ENCODE data around the gene P3H2.
"Not testable (repeated sequence)": the region's sequence is repeated elsewhere in the genome, so short reads cannot be mapped to it uniquely, and the experiment has no call there.

The P3H2 gene

GRCh38 chr3:190083635-190084034 lies 37.1 kb downstream of the P3H2 start:
- no peak for DNase-seq (ENCODE audit: low spot score)

GRCh38 chr3:190081389-190081788 lies 39.3 kb downstream of the P3H2 start:
- DNase-seq (ENCODE audit: low spot score), result no peak

GRCh38 chr3:190079173-190079572 lies 41.5 kb downstream of the P3H2 start:
- not testable (repeated sequence) for DNase-seq (ENCODE audit: low spot score)

GRCh38 chr3:190077395-190078045 lies 43.2 kb downstream of the P3H2 start:
- DNase-seq (ENCODE audit: low spot score), result no peak

- no peak for DNase-seq (ENCODE audit: low spot score)
Observed at GRCh38 chr3:190076601-190077394, 43.9 kb downstream of the P3H2 start.

GRCh38 chr3:190076136-190076535 lies 44.6 kb downstream of the P3H2 start:
- no peak for DNase-seq (ENCODE audit: low spot score)

- DNase-seq (ENCODE audit: low spot score), result no peak
Observed at GRCh38 chr3:190074817-190075216, 45.9 kb downstream of the P3H2 start.

GRCh38 chr3:190073264-190074008 lies 47.3 kb downstream of the P3H2 start:
- DNase-seq (ENCODE audit: low spot score), result no peak

- DNase-seq (ENCODE audit: low spot score), result no peak
Observed at GRCh38 chr3:190072856-190073255, 47.8 kb downstream of the P3H2 start.

- not testable (repeated sequence) for DNase-seq (ENCODE audit: low spot score)
Observed at GRCh38 chr3:190071921-190072320, 48.8 kb downstream of the P3H2 start.

GRCh38 chr3:190070622-190071347 lies 49.9 kb downstream of the P3H2 start:
- no peak for DNase-seq (ENCODE audit: low spot score)

GRCh38 chr3:190065204-190065603 lies 55.5 kb downstream of the P3H2 start:
- DNase-seq (ENCODE audit: low spot score), result no peak

- no peak for DNase-seq (ENCODE audit: low spot score)
Observed at GRCh38 chr3:190064659-190065058, 56.0 kb downstream of the P3H2 start.

GRCh38 chr3:190064112-190064511 lies 56.6 kb downstream of the P3H2 start:
- no peak for DNase-seq (ENCODE audit: low spot score)

- DNase-seq (ENCODE audit: low spot score), result no peak
Observed at GRCh38 chr3:190063490-190063889, 57.2 kb downstream of the P3H2 start.

GRCh38 chr3:190060192-190060775 lies 60.4 kb downstream of the P3H2 start:
- DNase-seq (ENCODE audit: low spot score), result no peak

- no peak for DNase-seq (ENCODE audit: low spot score)
Observed at GRCh38 chr3:190059242-190059590, 61.5 kb downstream of the P3H2 start.

- no peak for DNase-seq (ENCODE audit: low spot score)
Observed at GRCh38 chr3:190058521-190059241, 62.0 kb downstream of the P3H2 start.

- DNase-seq (ENCODE audit: low spot score), result no peak
Observed at GRCh38 chr3:190056742-190057141, 64.0 kb downstream of the P3H2 start.

- no peak for DNase-seq (ENCODE audit: low spot score)
Observed at GRCh38 chr3:190055773-190056172, 64.9 kb downstream of the P3H2 start.
